DND-41 (cell line): ENCODE measurements around the gene RNU1-1.

ENCODE experiments used
- ATAC-seq: fragments of 200-7000 bp; cut with Tn5 transposase; 3 replicates; pipeline ENCODE4 v1.9.1; 2021; ENCODE audit warnings: low read depth; ENCODE audit not compliant: insufficient read depth
- DNase-seq: peaks from one replicate; pipeline ENCODE4 v3.0.0-alpha.2; 2020
- H2AFZ ChIP-seq: 2 replicates; pipeline ENCODE4 v1.6.0; 2012; ENCODE audit warnings: low read depth, low read length
- H3K27ac ChIP-seq: 2 replicates; pipeline ENCODE4 v1.5.1; 2012; ENCODE audit warnings: low read length, inconsistent platforms
- H3K27me3 ChIP-seq: fragments of 200-600 bp; sonication (generic); 2 replicates; pipeline ENCODE4 v1.6.0; 2012; ENCODE audit warnings: low read length, mild to moderate bottlenecking, inconsistent platforms; ENCODE audit not compliant: insufficient read depth, poor library complexity
- H3K36me3 ChIP-seq: 2 replicates; pipeline ENCODE4 v1.5.1; 2012; ENCODE audit warnings: low read length, inconsistent platforms; ENCODE audit not compliant: insufficient read depth
- H3K4me1 ChIP-seq: 2 replicates; pipeline ENCODE4 v1.5.1; 2012; ENCODE audit warnings: mild to moderate bottlenecking, low read length; ENCODE audit not compliant: insufficient read depth
- H3K4me2 ChIP-seq: 2 replicates; pipeline ENCODE4 v1.6.0; 2012; ENCODE audit warnings: mild to moderate bottlenecking, moderate library complexity, low read length, inconsistent platforms; ENCODE audit not compliant: insufficient read depth
- H3K4me3 ChIP-seq, 2 experiments: fragments of 200-600 bp in 1 of 2; shearing (Covaris generic) in 1 of 2; 2 replicates each; pipeline ENCODE4 v1.5.1; 2012 to 2016; ENCODE audit warnings: inconsistent platforms in 2 of 2, low read length in 2 of 2, mild to moderate bottlenecking in 2 of 2, low read depth in 1 of 2, moderate library complexity in 1 of 2
- H3K79me2 ChIP-seq: 2 replicates; pipeline ENCODE4 v1.6.0; 2012; ENCODE audit warnings: low read length, inconsistent platforms; ENCODE audit not compliant: insufficient read depth
- H3K9ac ChIP-seq: 2 replicates; pipeline ENCODE4 v1.6.0; 2012; ENCODE audit warnings: low read depth, mild to moderate bottlenecking, inconsistent platforms, low read length, moderate library complexity
- H3K9me3 ChIP-seq: 2 replicates; pipeline ENCODE4 v1.5.1; 2012; ENCODE audit warnings: low read length, moderate library complexity, mild to moderate bottlenecking, inconsistent platforms; ENCODE audit not compliant: insufficient read depth, severe bottlenecking
- H4K20me1 ChIP-seq: 2 replicates; pipeline ENCODE4 v1.6.0; 2012; ENCODE audit warnings: low read length; ENCODE audit not compliant: insufficient read depth
- CTCF ChIP-seq: IDR thresholded peaks from 2 replicates; pipeline ENCODE4 v1.5.1; 2012; ENCODE audit warnings: borderline replicate concordance, low read length, moderate library complexity, mild to moderate bottlenecking; ENCODE audit not compliant: poor library complexity, severe bottlenecking; ENCODE audit errors: extremely low read depth
- EZH2 ChIP-seq: IDR thresholded peaks from 3 replicates; pipeline ENCODE4 v1.6.1; 2012; ENCODE audit warnings: borderline replicate concordance, low read depth, mild to moderate bottlenecking, moderate library complexity, low read length, inconsistent platforms; ENCODE audit not compliant: severe bottlenecking

Gene RNU1-1

GRCh38 chr1:16464917-16465625, 49.0 kb downstream of the RNU1-1 start:
- peaks cover 22% of the 10 kb centered on the region for H3K36me3 ChIP-seq
- H2AFZ ChIP-seq = no peak overlapping the region
- DNase-seq (no peak), ATAC-seq (no peak)
- no peaks in the 10 kb centered on the region for H3K79me2 ChIP-seq
- H3K4me2 ChIP-seq = no peak overlapping the region
- TF ChIP-seq EZH2 = no peak
- no peak for TF ChIP-seq CTCF
- H3K9me3 ChIP-seq = no peaks in the 10 kb centered on the region
- H3K4me1 ChIP-seq = no peaks in the 10 kb centered on the region
- H3K9ac ChIP-seq = no peak overlapping the region
- no peaks in the 10 kb centered on the region for H4K20me1 ChIP-seq
- H3K4me3 ChIP-seq = no peak overlapping the region
- no peak overlapping the region for H3K27ac ChIP-seq
- H3K27me3 ChIP-seq = no peaks in the 10 kb centered on the region
